H9 (cell line): ENCODE data around the gene SLC16A10. TPM values are rescaled to one million over a fixed set of nuclear protein-coding genes. Genes with fewer than 3 reads are reported as not detected.

Experiments used
- DNase-seq: peaks from one replicate; pipeline ENCODE4 v3.0.0-alpha.2; 2017
- H2AFZ ChIP-seq: one replicate; pipeline ENCODE4 v1.6.1; 2013; ENCODE audit warnings: mild to moderate bottlenecking, low read length, control low read depth, moderate library complexity
- H2AK5ac ChIP-seq: 2 replicates; pipeline ENCODE4 v1.6.1; 2013; ENCODE audit warnings: low read length, control low read depth, mixed read lengths; ENCODE audit not compliant: insufficient read length
- H2BK120ac ChIP-seq: one replicate; pipeline ENCODE4 v1.6.1; 2013; ENCODE audit warnings: low read depth, mild to moderate bottlenecking, low read length, control low read depth, inconsistent platforms; ENCODE audit not compliant: poor library complexity, severe bottlenecking
- H2BK12ac ChIP-seq: 2 replicates; pipeline ENCODE4 v1.6.1; 2013; ENCODE audit warnings: low read length, control low read depth, mixed read lengths, low read depth; ENCODE audit not compliant: insufficient read length
- H2BK15ac ChIP-seq: 2 replicates; pipeline ENCODE4 v1.6.1; 2013; ENCODE audit warnings: low read depth, low read length, control low read depth
- H2BK20ac ChIP-seq: one replicate; pipeline ENCODE4 v1.6.1; 2013; ENCODE audit warnings: low read depth, mild to moderate bottlenecking, low read length, control low read depth, inconsistent platforms; ENCODE audit not compliant: poor library complexity, severe bottlenecking
- H2BK5ac ChIP-seq: 2 replicates; pipeline ENCODE4 v1.6.1; 2013; ENCODE audit warnings: low read length, control low read depth, mixed read lengths; ENCODE audit not compliant: insufficient read length
- H3K14ac ChIP-seq: 2 replicates; pipeline ENCODE4 v1.6.1; 2013; ENCODE audit warnings: low read length, control low read depth; ENCODE audit not compliant: insufficient read depth
- H3K18ac ChIP-seq: 2 replicates; pipeline ENCODE4 v1.6.1; 2013; ENCODE audit warnings: low read depth, mild to moderate bottlenecking, mixed read lengths, low read length, control low read depth; ENCODE audit not compliant: insufficient read length
- H3K23ac ChIP-seq: 2 replicates; pipeline ENCODE4 v1.6.1; 2013; ENCODE audit warnings: low read length, control low read depth, mixed read lengths, low read depth; ENCODE audit not compliant: insufficient read length
- H3K23me2 ChIP-seq: 2 replicates; pipeline ENCODE4 v1.6.1; 2013; ENCODE audit warnings: low read depth, mild to moderate bottlenecking, mixed read lengths, low read length, control low read depth; ENCODE audit not compliant: insufficient read length, poor library complexity, severe bottlenecking
- H3K27ac ChIP-seq: 2 replicates; pipeline ENCODE4 v1.5.1; 2013; ENCODE audit warnings: low read length, control low read depth, mixed read lengths, low read depth; ENCODE audit not compliant: insufficient read length
- H3K27me3 ChIP-seq: 2 replicates; pipeline ENCODE4 v1.6.1; 2013; ENCODE audit warnings: low read length, control low read depth, inconsistent platforms; ENCODE audit not compliant: insufficient read depth
- H3K4ac ChIP-seq: 2 replicates; pipeline ENCODE4 v1.6.1; 2013; ENCODE audit warnings: low read depth, mild to moderate bottlenecking, control low read depth, inconsistent platforms, low read length, moderate library complexity
- H3K4me1 ChIP-seq: 2 replicates; pipeline ENCODE4 v1.6.1; 2013; ENCODE audit warnings: low read length, control low read depth, inconsistent platforms; ENCODE audit not compliant: insufficient read depth
- H3K4me2 ChIP-seq: 2 replicates; pipeline ENCODE4 v1.6.1; 2013; ENCODE audit warnings: low read length, control low read depth, mixed read lengths; ENCODE audit not compliant: insufficient read length, insufficient read depth
- H3K56ac ChIP-seq: 2 replicates; pipeline ENCODE4 v1.6.1; 2013; ENCODE audit warnings: low read depth, mild to moderate bottlenecking, mixed read lengths, low read length, control low read depth; ENCODE audit not compliant: insufficient read length
- H3K79me1 ChIP-seq: 2 replicates; pipeline ENCODE4 v1.6.1; 2013; ENCODE audit warnings: low read depth, mild to moderate bottlenecking, moderate library complexity, low read length, control low read depth, inconsistent platforms; ENCODE audit not compliant: insufficient read depth, poor library complexity, severe bottlenecking
- H3K79me2 ChIP-seq: 2 replicates; pipeline ENCODE4 v1.6.1; 2013; ENCODE audit warnings: low read length, control low read depth, inconsistent platforms; ENCODE audit not compliant: insufficient read depth
- H3K9ac ChIP-seq: 2 replicates; pipeline ENCODE4 v1.6.1; 2013; ENCODE audit warnings: low read length, control low read depth, mixed read lengths; ENCODE audit not compliant: insufficient read length; ENCODE audit errors: extremely low read depth
- H3K9me3 ChIP-seq: one replicate; pipeline ENCODE4 v1.6.1; 2013; ENCODE audit warnings: low read depth, low read length, inconsistent platforms; ENCODE audit not compliant: control insufficient read depth
- H3T11ph ChIP-seq: one replicate; pipeline ENCODE4 v1.6.1; 2013; ENCODE audit warnings: mild to moderate bottlenecking, low read length, control low read depth, inconsistent platforms
- H4K20me1 ChIP-seq: one replicate; pipeline ENCODE4 v1.6.1; 2013; ENCODE audit not compliant: control insufficient read depth, insufficient read length, insufficient read depth
- H4K5ac ChIP-seq: 2 replicates; pipeline ENCODE4 v1.6.1; 2013; ENCODE audit warnings: low read depth, mild to moderate bottlenecking, mixed read lengths, low read length, control low read depth; ENCODE audit not compliant: insufficient read length
- H4K8ac ChIP-seq: replicated peaks from 2 replicates; pipeline ENCODE4 v1.6.1; 2013; ENCODE audit warnings: low read length, control low read depth, mixed read lengths, low read depth; ENCODE audit not compliant: insufficient read length
- H4K91ac ChIP-seq: 2 replicates; pipeline ENCODE4 v1.6.1; 2013; ENCODE audit warnings: low read depth, mild to moderate bottlenecking, moderate library complexity, mixed read lengths, low read length, control low read depth; ENCODE audit not compliant: insufficient read length
- H3K27ac Mint-ChIP-seq, 3 experiments: 2 replicates in 2 of 3; 3 replicates in 1 of 3; pipeline ENCODE4 v1.8.0; 2020 to 2021; ENCODE audit warnings: mixed read lengths in 3 of 3, mild to moderate bottlenecking in 1 of 3, moderate library complexity in 1 of 3
- H3K27me3 Mint-ChIP-seq: 2 replicates; pipeline ENCODE4 v1.8.0; 2021; ENCODE audit warnings: low read depth, mild to moderate bottlenecking, moderate library complexity, mixed read lengths
- H3K36me3 Mint-ChIP-seq, 3 experiments: 2 replicates in 2 of 3; 3 replicates in 1 of 3; pipeline ENCODE4 v1.8.0; 2020 to 2021; ENCODE audit warnings: low read depth in 3 of 3, mixed read lengths in 3 of 3; ENCODE audit not compliant: insufficient read depth in 1 of 3
- H3K4me1 Mint-ChIP-seq, 2 experiments: 2 replicates each; pipeline ENCODE4 v1.8.0; 2020; ENCODE audit warnings: mixed read lengths in 2 of 2
- H3K4me3 Mint-ChIP-seq, 2 experiments: 2 replicates in 1 of 2; 3 replicates in 1 of 2; pipeline ENCODE4 v1.8.0; 2020 to 2021; ENCODE audit warnings: mild to moderate bottlenecking in 2 of 2, mixed read lengths in 2 of 2, moderate library complexity in 1 of 2
- H3K9me3 Mint-ChIP-seq, 2 experiments: 2 replicates in 1 of 2; 3 replicates in 1 of 2; pipeline ENCODE4 v1.8.0; 2020; ENCODE audit warnings: mild to moderate bottlenecking in 2 of 2, mixed read lengths in 2 of 2, moderate library complexity in 1 of 2
- CTCF ChIP-seq: fragments of 200-600 bp; sonication (generic); conservative IDR thresholded peaks from 3 replicates; pipeline ENCODE4 v1.8.0; 2021; ENCODE audit warnings: antibody characterized with exemption, mild to moderate bottlenecking
- WGBS: extraction: QIAGEN DNeasy Blood & Tissue Kit; methylation state at CpG from one replicate; pipeline ENCODE4 v1.1.7; 2013; ENCODE audit warnings: missing lambda C conversion rate, low lambda C conversion rate, mixed read lengths; ENCODE audit not compliant: insufficient read length; ENCODE audit errors: extremely low coverage; 5-methylcytosine and 5-hydroxymethylcytosine counted together
- total RNA-seq: library from RNA; stranded (reverse); gene quantifications from 2 replicates; pipeline ENCODE4 v1.2.1, GENCODE V29; 2021

The SLC16A10 gene
- total RNA-seq, 1 experiment from 2014 or later: 11.4 TPM

DNA sequence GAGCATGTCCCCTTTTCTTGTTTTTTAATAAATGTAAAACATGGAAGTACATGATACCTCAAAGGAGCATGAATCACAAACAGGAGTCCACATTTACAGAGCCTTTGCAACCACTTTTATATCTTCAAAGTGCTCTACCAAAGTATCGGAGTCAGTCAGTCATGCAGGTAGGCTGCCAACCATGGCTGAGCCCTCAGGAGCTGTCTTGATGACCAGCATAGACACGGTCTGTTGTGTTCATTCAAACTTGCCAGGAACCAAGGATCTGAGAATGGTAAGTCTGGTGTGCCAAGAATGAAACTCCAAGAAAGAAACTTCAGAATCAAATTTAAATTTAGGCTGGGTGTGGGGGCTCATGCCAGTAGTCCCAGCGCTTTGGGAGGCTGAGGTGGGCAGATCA lies 111.5 kb downstream of the SLC16A10 start:
- Histone ChIP-seq H3K14ac (no peak overlapping the region), H3K27ac (no peak overlapping the region), H3K4me1 (no peaks in the 10 kb centered on the region), H4K8ac (no peak overlapping the region), H2BK12ac (no peak overlapping the region), H3K79me1 (no peaks in the 10 kb centered on the region), H3T11ph (no peak overlapping the region), H2BK15ac (no peak overlapping the region), H3K27me3 (no peaks in the 10 kb centered on the region), H3K4ac (no peak overlapping the region), H4K91ac (no peak overlapping the region), H3K9me3 (no peaks in the 10 kb centered on the region), H4K20me1 (no peaks in the 10 kb centered on the region), H3K79me2 (no peaks in the 10 kb centered on the region), H3K4me2 (no peak overlapping the region), H2AK5ac (no peak overlapping the region), H2BK120ac (no peak overlapping the region), H3K18ac (no peak overlapping the region), H3K23me2 (no peaks in the 10 kb centered on the region), H3K9ac (no peak overlapping the region), H4K5ac (no peak overlapping the region), H2BK5ac (no peak overlapping the region), H3K23ac (no peak overlapping the region), H2BK20ac (no peak overlapping the region), H2AFZ (no peak overlapping the region), H3K56ac (no peak overlapping the region)
- Mint-ChIP-seq H3K4me1 (peaks cover 3 to 7% of the 10 kb centered on the region in 2 experiments; a peak in 2 of 4 replicates), H3K4me3 (no peak overlapping the region), H3K36me3 (peaks cover 0 to 2% (median 0%) of the 10 kb centered on the region in 3 experiments; a peak in 1 of 7 replicates), H3K27me3 (no peaks in the 10 kb centered on the region), H3K9me3 (no peaks in the 10 kb centered on the region), H3K27ac (no peak overlapping the region)
- WGBS: no CpG with 5 or more reads among the region's 3 CpGs
- DNase-seq: no peak
- no peak for TF ChIP-seq CTCF
